KOPT-K1 (cell line): ENCODE data around the gene FEM1B.

ENCODE experiments used
- H3K27ac ChIP-seq: fragments of 200-600 bp; sonication (generic); 2 replicates; pipeline ENCODE4 v1.5.1; 2016; ENCODE audit warnings: antibody characterized with exemption, mild to moderate bottlenecking, low read depth, low read length; ENCODE audit not compliant: poor library complexity, severe bottlenecking
- H3K36me3 ChIP-seq: fragments of 200-600 bp; sonication (generic); 2 replicates; pipeline ENCODE4 v1.5.1; 2017; ENCODE audit warnings: antibody characterized with exemption, mild to moderate bottlenecking, low read length, moderate library complexity; ENCODE audit not compliant: insufficient read depth
- H3K9me3 ChIP-seq: fragments of 200-600 bp; sonication (generic); 2 replicates; pipeline ENCODE4 v1.5.1; 2017; ENCODE audit warnings: antibody characterized with exemption, low read length, mild to moderate bottlenecking; ENCODE audit not compliant: insufficient read depth, poor library complexity, severe bottlenecking

FEM1B gene

GRCh38 chr15:68316061-68316804, 38.7 kb downstream of the FEM1B start:
- no peaks in the 10 kb centered on the region for H3K9me3 ChIP-seq
- no peaks in the 10 kb centered on the region for H3K36me3 ChIP-seq
- H3K27ac ChIP-seq: no peak overlapping the region

DNA sequence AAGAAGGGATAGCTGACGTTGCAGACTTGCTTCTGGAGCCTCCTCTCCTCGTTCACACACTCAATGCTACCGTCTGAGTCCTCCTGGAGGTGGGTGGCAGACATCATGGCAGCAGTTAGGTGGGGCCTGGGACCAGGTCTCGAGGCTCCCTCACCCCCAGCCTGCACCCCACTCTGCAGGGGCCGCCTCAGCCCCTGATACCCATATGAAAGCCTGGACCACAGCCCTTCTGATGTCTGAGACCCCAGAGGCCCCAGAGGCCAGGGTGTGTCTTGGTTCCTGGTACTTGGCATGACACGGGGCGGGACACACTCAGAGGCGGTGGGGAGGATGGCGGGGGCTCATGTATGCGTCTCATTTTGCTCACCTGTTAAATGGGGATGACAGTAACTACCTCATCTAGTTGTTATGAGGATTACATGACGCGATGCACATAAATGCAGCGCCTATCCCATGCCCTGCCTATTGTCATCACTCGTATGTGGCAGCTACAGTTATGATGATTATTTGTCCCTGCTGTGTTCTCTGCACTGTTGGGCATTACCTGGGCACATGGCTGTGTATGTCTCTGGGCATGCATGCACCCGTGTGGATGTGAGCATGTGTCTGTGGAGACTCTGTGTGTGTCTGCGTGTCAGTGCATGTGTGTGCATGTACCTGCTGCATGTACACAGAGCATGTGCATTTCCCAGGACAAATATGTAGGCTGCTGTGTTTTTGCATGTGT, 39.9 kb downstream of the FEM1B start:
- no peak overlapping the region for H3K27ac ChIP-seq
- no peaks in the 10 kb centered on the region for H3K9me3 ChIP-seq
- H3K36me3 ChIP-seq: no peaks in the 10 kb centered on the region

GRCh38 chr15:68318008-68318835, 40.7 kb downstream of the FEM1B start:
- Histone ChIP-seq H3K36me3 (no peaks in the 10 kb centered on the region), H3K27ac (no peak overlapping the region), H3K9me3 (no peaks in the 10 kb centered on the region)

DNA sequence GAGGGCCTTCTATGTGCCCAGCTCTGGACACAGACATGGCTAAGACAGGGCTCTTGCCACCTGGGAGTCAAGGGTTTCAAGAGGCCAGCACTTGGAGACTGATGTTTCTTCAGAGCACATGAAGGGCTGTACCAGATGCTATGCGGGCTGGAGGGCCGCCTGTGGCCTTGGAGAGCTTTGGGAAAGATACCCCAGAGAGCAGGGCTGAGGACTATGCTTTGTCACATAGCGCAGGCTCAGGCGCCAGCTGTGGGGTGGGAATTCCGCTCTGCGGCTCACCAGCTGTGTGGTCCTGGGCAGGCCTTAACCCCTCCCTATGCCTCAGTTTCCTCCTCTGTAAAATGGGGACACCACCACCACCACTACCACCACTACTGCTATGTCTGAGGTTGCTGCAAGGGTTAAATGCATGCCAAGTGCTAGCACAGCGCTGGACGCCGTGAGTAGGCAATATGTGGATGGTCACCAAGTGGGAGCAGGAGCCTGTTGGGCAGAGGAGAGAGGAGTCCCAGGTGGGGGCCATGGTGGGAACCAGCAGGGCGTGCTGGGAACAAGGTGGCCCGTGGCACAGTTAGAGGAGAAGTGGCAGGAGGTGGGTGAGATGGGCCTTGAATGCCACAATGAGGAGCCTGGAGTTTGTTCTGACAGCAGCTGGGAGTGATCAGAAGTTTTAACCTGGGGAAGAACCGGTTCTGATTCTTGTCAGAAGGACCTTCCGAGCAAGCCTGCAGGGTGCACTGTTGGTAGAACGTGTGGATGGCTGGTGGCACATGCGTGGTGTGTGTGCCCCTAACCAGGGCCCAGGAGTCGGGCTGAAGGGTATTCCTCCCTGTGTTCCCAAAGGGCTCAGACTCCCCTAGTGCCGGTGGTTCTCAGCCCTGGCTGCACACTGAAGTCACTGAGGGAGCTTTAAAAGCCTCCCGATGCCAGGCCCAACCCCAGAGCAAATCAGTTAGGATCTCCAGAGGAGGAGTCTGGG, 41.7 kb downstream of the FEM1B start:
- no peak overlapping the region for H3K27ac ChIP-seq
- H3K36me3 ChIP-seq: no peaks in the 10 kb centered on the region

GRCh38 chr15:68319997-68320396, 42.5 kb downstream of the FEM1B start:
- Histone ChIP-seq H3K9me3 (no peaks in the 10 kb centered on the region), H3K27ac (no peak overlapping the region), H3K36me3 (no peaks in the 10 kb centered on the region)

More for the DNA sequence above, 41.7 kb downstream of the FEM1B start:
- no peaks in the 10 kb centered on the region for H3K9me3 ChIP-seq

GRCh38 chr15:68321229-68321628, 43.7 kb downstream of the FEM1B start:
- Histone ChIP-seq H3K27ac (no peak overlapping the region), H3K9me3 (no peaks in the 10 kb centered on the region), H3K36me3 (no peaks in the 10 kb centered on the region)

DNA sequence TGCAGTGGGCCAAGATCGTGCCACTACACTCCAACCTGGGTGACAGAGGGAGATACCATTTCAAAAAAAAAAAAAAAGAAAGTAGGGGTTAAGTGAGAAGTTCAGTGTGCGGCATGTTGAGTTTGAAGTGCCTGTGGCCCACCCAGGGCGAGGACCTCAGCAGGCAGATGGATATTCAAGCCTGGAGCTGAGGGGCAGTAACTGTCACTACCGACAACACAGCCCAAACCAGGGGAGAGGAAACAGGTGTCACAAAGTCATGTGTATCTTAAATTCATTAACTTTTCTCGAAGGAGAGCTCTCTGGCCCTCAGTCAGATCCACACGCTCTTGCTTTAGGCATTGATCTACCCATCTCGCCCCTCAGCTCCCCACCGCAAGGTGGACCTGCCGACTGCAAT, 45.3 kb downstream of the FEM1B start:
- H3K27ac ChIP-seq: no peak overlapping the region
- no peaks in the 10 kb centered on the region for H3K36me3 ChIP-seq
- H3K9me3 ChIP-seq: no peaks in the 10 kb centered on the region

- no peaks in the 10 kb centered on the region for H3K9me3 ChIP-seq
- H3K27ac ChIP-seq: no peak overlapping the region
These were observed 48.2 kb downstream of the FEM1B start for GRCh38 chr15:68325726-68326125.

DNA sequence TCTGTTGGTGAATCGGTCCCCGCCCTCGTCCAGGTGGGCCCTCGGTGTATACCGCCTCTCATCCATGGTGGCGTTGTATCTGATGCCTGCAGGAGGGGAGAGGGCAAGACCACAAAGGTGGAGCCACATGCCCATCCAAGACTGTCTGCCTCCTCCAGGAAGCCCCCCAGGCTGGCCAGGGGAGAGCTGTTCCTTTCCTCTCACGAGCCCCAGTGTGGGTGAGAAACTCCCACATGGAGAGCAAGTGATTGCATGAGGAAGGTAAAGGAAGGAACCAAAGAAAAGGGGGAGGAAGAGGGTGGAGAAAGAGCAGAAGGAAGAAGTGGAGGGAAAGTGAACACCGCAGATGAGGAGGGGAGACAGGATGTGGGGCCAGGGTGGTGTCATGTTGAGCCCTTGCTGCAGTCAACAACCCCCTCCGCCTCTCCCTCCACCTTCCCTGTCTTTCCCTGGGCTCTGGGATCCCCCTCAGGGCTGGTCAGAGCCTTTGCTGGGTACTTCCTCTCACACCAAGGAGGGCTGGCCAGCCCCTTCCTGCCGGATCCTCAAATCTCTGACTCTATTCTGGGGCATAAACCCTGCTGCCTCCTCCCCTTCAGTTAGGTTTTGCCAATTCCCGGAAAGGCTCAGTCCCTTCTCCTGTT, 49.3 kb downstream of the FEM1B start:
- no peak overlapping the region for H3K27ac ChIP-seq
- no peaks in the 10 kb centered on the region for H3K9me3 ChIP-seq
- H3K36me3 ChIP-seq: no peaks in the 10 kb centered on the region

More at GRCh38 chr15:68325726-68326125, 48.2 kb downstream of the FEM1B start:
- H3K36me3 ChIP-seq: no peaks in the 10 kb centered on the region

DNA sequence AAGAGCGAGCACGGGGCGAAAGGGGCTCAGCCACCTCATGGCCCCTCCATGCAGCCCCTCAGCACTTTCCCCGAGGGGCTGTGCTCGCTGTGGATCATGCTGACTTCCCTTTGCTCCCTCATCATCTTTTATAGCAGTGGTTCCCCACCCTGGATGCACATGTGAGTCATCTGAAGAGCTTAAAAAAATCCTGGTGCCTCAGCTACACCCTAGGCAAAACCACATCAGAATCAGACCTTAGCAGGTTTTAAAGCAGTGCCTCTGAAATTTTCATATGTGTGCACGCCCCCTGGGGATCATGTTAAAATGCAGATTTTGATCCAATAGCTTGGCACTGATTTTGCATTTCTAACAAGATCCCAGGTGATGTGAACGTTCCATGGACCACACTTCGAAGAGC, 50.9 kb downstream of the FEM1B start:
- no peaks in the 10 kb centered on the region for H3K9me3 ChIP-seq
- no peaks in the 10 kb centered on the region for H3K36me3 ChIP-seq
- no peak overlapping the region for H3K27ac ChIP-seq

GRCh38 chr15:68328964-68329363, 51.4 kb downstream of the FEM1B start:
- no peaks in the 10 kb centered on the region for H3K9me3 ChIP-seq
- no peaks in the 10 kb centered on the region for H3K36me3 ChIP-seq
- H3K27ac ChIP-seq: no peak overlapping the region

DNA sequence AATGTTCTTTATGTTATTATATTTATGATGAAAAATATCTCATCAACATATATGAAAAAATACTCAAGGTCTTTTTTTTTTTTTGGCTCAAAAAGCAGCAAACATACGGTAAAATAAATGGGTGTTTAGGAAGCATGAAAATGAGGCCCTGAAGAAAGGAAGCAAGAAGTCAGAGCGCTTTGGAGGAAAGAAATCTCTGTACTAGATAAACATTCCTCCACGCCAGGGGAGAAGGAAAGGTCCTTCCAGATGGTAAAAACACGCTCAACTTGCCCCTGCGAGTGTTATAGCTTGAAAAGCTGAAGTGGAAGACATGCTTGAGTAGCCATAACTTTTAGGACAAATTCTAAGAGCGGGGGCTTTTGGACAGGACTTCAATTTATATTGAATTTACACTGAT, 52.9 kb downstream of the FEM1B start:
- H3K9me3 ChIP-seq: no peaks in the 10 kb centered on the region
- H3K27ac ChIP-seq: no peak overlapping the region
- no peaks in the 10 kb centered on the region for H3K36me3 ChIP-seq

GRCh38 chr15:68330901-68331300, 53.4 kb downstream of the FEM1B start:
- no peaks in the 10 kb centered on the region for H3K36me3 ChIP-seq
- no peaks in the 10 kb centered on the region for H3K9me3 ChIP-seq
- H3K27ac ChIP-seq: no peak overlapping the region

- Histone ChIP-seq H3K9me3 (no peaks in the 10 kb centered on the region), H3K27ac (no peak overlapping the region), H3K36me3 (no peaks in the 10 kb centered on the region)
These were observed 54.7 kb downstream of the FEM1B start for GRCh38 chr15:68332266-68332665.
